ENCODE measurements around the gene PCIF1. TPM values are rescaled to one million over a fixed set of nuclear protein-coding genes. Genes with fewer than 3 reads are reported as not detected.

Gene PCIF1
- polyA plus RNA-seq, 4 donors = 16.1 to 30.0 (median 26.8) TPM

DNA sequence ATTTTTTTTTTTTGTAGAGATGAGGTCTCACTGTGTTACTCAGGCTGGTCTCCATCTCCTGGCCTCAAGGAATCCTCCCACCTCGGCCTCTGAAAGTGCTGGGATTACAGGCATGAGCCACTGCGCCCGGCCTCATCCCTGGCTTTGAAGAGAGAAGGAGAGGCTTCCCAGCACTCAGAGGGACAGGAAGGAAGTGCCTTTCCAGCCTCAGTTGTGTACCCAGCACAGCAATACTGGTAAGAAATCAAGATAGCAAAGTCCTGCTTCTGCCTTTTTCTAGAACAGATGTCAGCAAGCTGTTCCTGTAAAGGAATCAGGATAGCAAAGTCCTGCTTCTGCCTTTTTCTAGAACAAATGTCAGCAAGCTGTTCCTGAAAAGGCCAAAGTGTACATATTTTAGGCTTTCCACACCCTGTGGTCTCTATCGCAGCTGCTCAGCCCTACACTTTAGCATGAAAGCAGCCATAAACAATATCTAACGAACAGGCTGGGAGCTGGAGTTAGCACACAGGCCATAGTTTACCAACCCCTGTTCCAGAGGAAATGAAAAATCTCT lies 16.2 kb upstream of the PCIF1 start:
- Histone ChIP-seq H3K4me3 (ENCODE audit: low read depth in 1 of 3, low read length in 3 of 3) (no peak overlapping the region), H3K9me3 (ENCODE audit: control insufficient read depth in 2 of 2, insufficient read depth in 1 of 2, low read depth in 1 of 2, low read length in 1 of 2) (no peaks in the 10 kb centered on the region), H3K27me3 (ENCODE audit: control insufficient read depth in 3 of 3, insufficient read depth in 3 of 3, low read length in 3 of 3) (no peaks in the 10 kb centered on the region), H3K36me3 (ENCODE audit: control insufficient read depth in 3 of 3, insufficient read depth in 2 of 3, low read depth in 1 of 3, low read length in 3 of 3) (no peaks in the 10 kb centered on the region), H3K27ac (ENCODE audit: low read depth in 1 of 3, low read length in 2 of 3) (peak overlapping the region in 2 of 3 donors; percentile 75 to 81), H3K4me1 (ENCODE audit: control insufficient read depth in 3 of 3, insufficient read depth in 2 of 3, low read depth in 1 of 3, low read length in 2 of 3) (peaks cover 0 to 26% (median 0%) of the 10 kb centered on the region in 3 donors)
- no peak for FAIRE-seq
- DNase-seq = peak; percentile 53 to 86
- WGBS, 3 donors = 47 to 60% (median 49%) methylated on average over 5 of the region's 5 CpGs

DNA sequence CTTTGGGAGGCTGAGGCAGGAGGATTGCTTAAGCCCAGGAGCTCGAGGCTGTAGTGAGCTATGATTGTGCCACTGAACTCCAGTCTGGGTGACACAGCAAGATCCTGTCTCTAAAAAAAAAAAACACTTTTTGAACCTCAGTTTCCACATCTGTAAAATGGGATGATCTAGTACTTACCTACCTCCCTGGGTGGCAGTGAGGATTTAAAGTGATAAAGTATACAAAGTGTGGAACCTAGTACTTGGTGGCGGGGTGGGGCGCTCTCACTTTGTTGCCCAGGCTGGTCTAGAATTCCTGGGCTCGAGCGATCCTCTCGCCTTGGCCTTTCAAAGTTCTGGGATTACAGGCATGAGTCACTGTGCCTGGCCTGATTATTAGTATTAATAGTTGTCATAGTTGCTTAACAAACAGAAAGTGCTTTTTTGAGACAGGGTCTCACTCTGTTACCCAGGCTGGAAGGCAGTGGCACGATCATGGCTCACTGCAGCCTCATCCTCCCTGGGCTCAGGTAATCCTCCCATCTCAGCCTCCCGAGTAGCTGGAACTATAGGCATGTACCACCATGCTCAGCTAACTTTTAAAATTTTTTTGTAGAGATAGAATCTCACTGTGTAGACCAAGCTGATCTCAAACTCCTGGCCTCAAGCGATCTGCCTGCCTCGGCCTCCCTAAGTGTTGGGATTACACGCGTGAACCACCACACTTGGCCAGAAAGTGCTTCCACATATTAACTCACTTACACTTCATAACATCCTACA lies 15.5 kb upstream of the PCIF1 start:
- no peaks in the 10 kb centered on the region for H3K27me3 ChIP-seq (ENCODE audit: control insufficient read depth in 3 of 3, insufficient read depth in 3 of 3, low read length in 3 of 3)
- peak in 1 of 2 donors; percentile 22 for DNase-seq
- no peaks in the 10 kb centered on the region for H3K36me3 ChIP-seq (ENCODE audit: control insufficient read depth in 3 of 3, insufficient read depth in 2 of 3, low read depth in 1 of 3, low read length in 3 of 3)
- no peak overlapping the region for H3K4me3 ChIP-seq (ENCODE audit: low read depth in 1 of 3, low read length in 3 of 3)
- H3K9me3 ChIP-seq (ENCODE audit: control insufficient read depth in 2 of 2, insufficient read depth in 1 of 2, low read depth in 1 of 2, low read length in 1 of 2) = no peaks in the 10 kb centered on the region
- FAIRE-seq = no peak
- 78 to 87% (median 83%) methylated on average over 12 of the region's 12 CpGs for WGBS, 3 donors
- H3K4me1 ChIP-seq (ENCODE audit: control insufficient read depth in 3 of 3, insufficient read depth in 2 of 3, low read depth in 1 of 3, low read length in 2 of 3) = peaks cover 0 to 26% (median 0%) of the 10 kb centered on the region in 3 donors
- peak overlapping the region in 2 of 3 donors; percentile 75 to 81 for H3K27ac ChIP-seq (ENCODE audit: low read depth in 1 of 3, low read length in 2 of 3)

DNA sequence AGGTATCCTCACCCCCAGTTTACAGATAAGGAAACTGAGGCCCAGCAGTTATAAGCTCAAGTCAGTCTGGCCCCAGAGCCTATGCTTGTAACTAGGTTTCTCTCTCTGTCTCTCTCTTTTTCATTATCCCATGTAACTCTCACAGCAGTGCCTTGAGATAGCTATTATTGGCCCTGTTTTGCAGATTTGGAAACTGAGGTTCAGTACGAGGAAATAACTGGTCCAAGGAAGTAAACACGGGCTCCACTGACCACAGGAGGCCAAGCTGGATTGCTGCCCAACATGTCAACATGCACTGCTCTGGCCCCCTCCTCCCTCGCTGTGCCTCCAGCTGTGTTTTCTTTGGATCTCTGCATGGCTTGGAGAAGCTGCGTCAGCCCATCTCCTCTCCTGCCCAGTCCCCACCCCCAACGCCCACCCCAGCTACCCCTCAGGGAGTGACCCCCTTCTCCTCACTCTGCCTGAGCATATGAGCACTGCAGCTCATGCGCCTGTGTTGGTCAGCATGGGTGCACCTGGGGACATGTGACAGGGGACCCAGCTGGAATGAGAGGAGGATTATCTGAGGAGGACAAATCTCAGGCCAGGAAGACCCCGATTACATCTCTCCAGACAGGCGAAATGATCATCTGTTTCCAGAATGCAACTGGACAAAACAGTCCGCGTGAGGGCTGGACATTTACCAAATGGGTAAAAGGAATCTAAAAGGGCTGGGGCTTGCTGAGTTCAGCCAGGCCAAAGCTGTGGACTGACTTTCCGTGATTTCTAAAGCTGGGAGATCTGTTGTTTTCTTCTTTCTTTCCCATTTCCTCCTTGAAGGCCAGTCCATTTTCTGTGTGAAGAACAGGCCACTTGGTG lies 14.7 kb upstream of the PCIF1 start:
- Histone ChIP-seq H3K9me3 (ENCODE audit: control insufficient read depth in 2 of 2, insufficient read depth in 1 of 2, low read depth in 1 of 2, low read length in 1 of 2) (no peaks in the 10 kb centered on the region), H3K27ac (ENCODE audit: low read depth in 1 of 3, low read length in 2 of 3) (peak overlapping the region in 2 of 3 donors; percentile 39 to 83), H3K4me3 (ENCODE audit: low read depth in 1 of 3, low read length in 3 of 3) (no peak overlapping the region), H3K4me1 (ENCODE audit: control insufficient read depth in 3 of 3, insufficient read depth in 2 of 3, low read depth in 1 of 3, low read length in 2 of 3) (peaks cover 0 to 23% (median 0%) of the 10 kb centered on the region in 3 donors), H3K27me3 (ENCODE audit: control insufficient read depth in 3 of 3, insufficient read depth in 3 of 3, low read length in 3 of 3) (no peaks in the 10 kb centered on the region), H3K36me3 (ENCODE audit: control insufficient read depth in 3 of 3, insufficient read depth in 2 of 3, low read depth in 1 of 3, low read length in 3 of 3) (no peaks in the 10 kb centered on the region)
- WGBS, 3 donors = 51 to 71% (median 63%) methylated on average over 11 of the region's 11 CpGs
- no peak for FAIRE-seq
- no peak for DNase-seq

DNA sequence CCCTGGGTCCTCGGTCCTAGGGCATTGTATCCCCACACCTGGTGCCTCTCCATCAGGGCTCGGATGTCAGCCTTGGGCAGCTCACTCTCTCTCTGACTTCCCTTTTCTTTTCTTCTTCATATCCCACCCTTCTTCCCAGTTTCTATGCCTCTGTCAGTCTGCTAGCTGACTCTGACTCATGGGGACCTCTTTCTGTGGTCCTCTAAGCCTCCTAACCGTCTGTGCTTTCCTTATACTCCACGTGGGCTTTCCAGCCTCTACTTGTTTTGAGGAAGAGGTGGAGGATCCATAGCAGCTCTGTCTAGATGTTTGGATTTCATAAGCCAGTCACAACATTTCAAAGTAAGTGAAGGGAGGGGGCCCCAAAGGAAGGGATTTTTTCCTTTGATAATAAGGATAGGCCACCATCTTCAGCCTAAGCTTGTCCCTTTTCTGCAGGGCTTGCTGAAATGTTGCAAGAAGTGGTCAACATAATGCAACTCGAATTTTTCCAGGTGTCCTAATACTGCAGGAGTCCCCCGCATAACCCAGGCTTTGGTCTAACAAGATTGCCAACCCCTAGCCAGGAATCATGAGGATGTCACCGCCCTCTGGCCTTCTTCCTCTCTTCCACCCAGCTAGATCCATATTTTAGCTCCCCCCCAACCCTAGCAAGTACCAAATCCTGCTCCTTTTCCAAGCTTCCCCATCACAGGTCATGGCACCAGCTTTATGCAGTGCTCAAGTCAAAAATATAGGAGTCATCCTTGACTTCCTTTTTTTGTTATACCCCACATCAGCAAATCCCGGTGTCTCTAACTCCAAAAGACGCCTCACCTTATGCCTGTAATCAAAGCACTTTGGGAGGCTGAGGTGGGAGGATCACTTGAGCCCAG lies 13.8 kb upstream of the PCIF1 start:
- H3K27ac ChIP-seq (ENCODE audit: low read depth in 1 of 3, low read length in 2 of 3) = peak overlapping the region in 2 of 3 donors; percentile 39 to 83
- 75 to 77% (median 76%) methylated on average over 9 of the region's 9 CpGs for WGBS, 3 donors
- FAIRE-seq (no peak), DNase-seq (no peak)
- peaks cover 0 to 23% (median 0%) of the 10 kb centered on the region in 3 donors for H3K4me1 ChIP-seq (ENCODE audit: control insufficient read depth in 3 of 3, insufficient read depth in 2 of 3, low read depth in 1 of 3, low read length in 2 of 3)
- H3K36me3 ChIP-seq (ENCODE audit: control insufficient read depth in 3 of 3, insufficient read depth in 2 of 3, low read depth in 1 of 3, low read length in 3 of 3) = no peaks in the 10 kb centered on the region
- no peaks in the 10 kb centered on the region for H3K27me3 ChIP-seq (ENCODE audit: control insufficient read depth in 3 of 3, insufficient read depth in 3 of 3, low read length in 3 of 3)
- no peaks in the 10 kb centered on the region for H3K9me3 ChIP-seq (ENCODE audit: control insufficient read depth in 2 of 2, insufficient read depth in 1 of 2, low read depth in 1 of 2, low read length in 1 of 2)
- no peak overlapping the region for H3K4me3 ChIP-seq (ENCODE audit: low read depth in 1 of 3, low read length in 3 of 3)

DNA sequence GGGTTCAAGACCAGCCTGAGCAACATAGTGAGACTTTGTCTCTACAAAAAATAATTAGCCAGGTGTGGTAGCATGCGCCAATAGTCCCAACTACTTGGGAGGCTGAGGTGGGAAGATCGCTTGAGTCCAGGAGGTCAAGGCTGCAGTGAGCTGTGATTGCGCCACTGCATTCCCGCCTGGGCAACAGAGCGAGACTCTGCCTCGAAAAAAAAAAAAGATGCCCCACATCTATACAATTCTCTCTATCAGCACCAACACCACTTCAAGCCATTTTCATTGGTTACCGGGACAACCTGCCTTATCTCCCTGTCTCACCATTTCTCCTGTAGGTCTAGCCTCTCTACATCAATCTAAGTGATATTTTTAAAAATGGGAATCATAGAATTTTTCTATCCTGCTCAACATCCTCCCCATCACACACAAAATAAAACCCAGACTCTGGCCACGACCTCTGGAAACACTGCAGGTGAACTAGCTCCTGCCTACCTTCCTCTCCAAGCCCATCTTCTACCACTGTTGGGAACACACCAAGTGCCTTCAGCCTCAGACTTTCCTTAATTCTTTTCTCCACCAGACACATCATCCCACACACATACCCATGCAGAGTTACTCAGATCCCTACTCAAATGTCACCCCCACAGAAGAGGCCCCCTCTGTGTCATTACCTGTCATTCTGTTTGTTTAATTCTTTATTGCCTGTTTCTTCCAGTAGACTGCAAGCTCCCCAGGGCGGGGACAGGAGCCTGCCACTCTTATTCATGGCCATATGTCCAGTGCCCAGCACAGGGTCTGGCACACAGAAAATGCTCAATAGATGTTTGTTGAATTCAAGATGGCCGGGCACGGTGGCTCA lies 12.9 kb upstream of the PCIF1 start:
- no peak overlapping the region for H3K4me3 ChIP-seq (ENCODE audit: low read depth in 1 of 3, low read length in 3 of 3)
- DNase-seq (peak in 1 of 2 donors; percentile 42), FAIRE-seq (no peak)
- no peak overlapping the region for H3K27ac ChIP-seq (ENCODE audit: low read depth in 1 of 3, low read length in 2 of 3)
- peaks cover 0 to 23% (median 0%) of the 10 kb centered on the region in 3 donors for H3K4me1 ChIP-seq (ENCODE audit: control insufficient read depth in 3 of 3, insufficient read depth in 2 of 3, low read depth in 1 of 3, low read length in 2 of 3)
- WGBS, 3 donors = 41 to 78% (median 58%) methylated on average over 10 to 11 of the region's 11 CpGs
- no peaks in the 10 kb centered on the region for H3K9me3 ChIP-seq (ENCODE audit: control insufficient read depth in 2 of 2, insufficient read depth in 1 of 2, low read depth in 1 of 2, low read length in 1 of 2)
- no peaks in the 10 kb centered on the region for H3K27me3 ChIP-seq (ENCODE audit: control insufficient read depth in 3 of 3, insufficient read depth in 3 of 3, low read length in 3 of 3)
- H3K36me3 ChIP-seq (ENCODE audit: control insufficient read depth in 3 of 3, insufficient read depth in 2 of 3, low read depth in 1 of 3, low read length in 3 of 3) = no peaks in the 10 kb centered on the region

DNA sequence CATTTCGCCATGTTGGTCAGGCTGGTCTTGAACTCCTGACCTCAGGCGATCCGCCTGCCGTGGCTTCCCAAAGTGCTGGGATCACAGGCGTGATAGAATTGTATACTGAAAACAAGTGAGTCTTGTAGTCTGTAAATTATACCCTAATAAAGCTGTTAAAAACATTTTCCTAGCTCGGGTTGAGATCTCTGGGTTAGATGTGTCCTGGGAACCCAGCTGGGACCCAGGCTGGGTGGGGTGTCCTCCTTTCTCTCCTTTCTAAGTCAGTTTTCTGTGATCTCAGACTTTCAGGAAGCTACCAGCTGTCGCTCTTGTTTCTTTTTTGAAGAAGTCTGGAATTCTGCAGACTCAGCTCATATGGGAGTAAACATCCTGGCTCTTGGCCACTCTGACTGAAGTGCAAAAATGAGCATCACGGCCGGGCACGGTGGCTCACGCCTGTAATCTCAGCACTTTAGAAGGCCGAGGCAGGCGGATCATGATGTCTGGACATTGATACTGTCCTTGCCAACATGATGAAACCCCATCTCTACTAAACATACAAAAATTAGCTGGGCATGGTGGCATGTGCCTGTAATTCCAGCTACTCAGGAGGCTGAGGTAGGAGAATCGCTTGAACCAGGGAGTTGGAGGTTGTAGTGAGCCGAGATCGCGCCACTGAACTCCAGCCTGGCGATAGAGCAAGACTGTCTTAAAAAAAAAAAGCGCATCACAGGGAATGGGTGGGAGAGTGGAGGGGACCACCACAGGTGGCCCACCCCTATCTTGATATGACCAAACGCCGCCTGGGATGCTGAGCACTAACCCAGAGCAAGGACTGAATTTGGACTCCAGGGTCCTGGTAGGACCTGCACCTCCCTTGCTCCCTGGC lies 9.9 kb upstream of the PCIF1 start:
- Histone ChIP-seq H3K27me3 (ENCODE audit: control insufficient read depth in 3 of 3, insufficient read depth in 3 of 3, low read length in 3 of 3) (no peaks in the 10 kb centered on the region), H3K9me3 (ENCODE audit: control insufficient read depth in 2 of 2, insufficient read depth in 1 of 2, low read depth in 1 of 2, low read length in 1 of 2) (no peaks in the 10 kb centered on the region), H3K4me1 (ENCODE audit: control insufficient read depth in 3 of 3, insufficient read depth in 2 of 3, low read depth in 1 of 3, low read length in 2 of 3) (peaks cover 0 to 7% (median 0%) of the 10 kb centered on the region in 3 donors), H3K27ac (ENCODE audit: low read depth in 1 of 3, low read length in 2 of 3) (peak overlapping the region in 2 of 3 donors; percentile 53 to 77), H3K4me3 (ENCODE audit: low read depth in 1 of 3, low read length in 3 of 3) (no peak overlapping the region), H3K36me3 (ENCODE audit: control insufficient read depth in 3 of 3, insufficient read depth in 2 of 3, low read depth in 1 of 3, low read length in 3 of 3) (no peaks in the 10 kb centered on the region)
- DNase-seq = peak; percentile 59 to 67
- 47 to 51% (median 47%) methylated on average over 21 of the region's 21 CpGs for WGBS, 3 donors
- no peak for FAIRE-seq

Measured in small intestine (tissue), 7 donors.